ENCODE data around the gene OSBPL8.

OSBPL8 gene

GRCh38 chr12:76445462-76445861, 114.1 kb downstream of the OSBPL8 start:
- Histone ChIP-seq H3K9ac (ENCODE audit: insufficient read length, low read depth) (no peak overlapping the region), H3K36me3 (ENCODE audit: insufficient read depth, insufficient read length, low read length) (peaks cover 6% of the 10 kb centered on the region), H3K4me1 (ENCODE audit: insufficient read depth, insufficient read length) (no peaks in the 10 kb centered on the region), H3K9me3 (ENCODE audit: insufficient read depth, low read length) (no peaks in the 10 kb centered on the region), H3K4me3 (ENCODE audit: insufficient read length, low read depth) (no peak overlapping the region), H3K27me3 (ENCODE audit: insufficient read depth, insufficient read length) (no peaks in the 10 kb centered on the region)
- TF ChIP-seq ZNF274 (IDR thresholded peaks at IDR 0.05; ENCODE audit: low read depth, low read length) (no peak), SUZ12 (IDR thresholded peaks at IDR 0.05; ENCODE audit: extremely low read depth, insufficient read depth, insufficient read length) (no peak), YY1 (IDR thresholded peaks at IDR 0.05; ENCODE audit: insufficient read depth, insufficient read length) (no peak)
- DNase-seq (ENCODE audit: low read depth, low spot score) = no peak

- no peaks in the 10 kb centered on the region for H3K27me3 ChIP-seq (ENCODE audit: insufficient read depth, insufficient read length)
- H3K4me3 ChIP-seq (ENCODE audit: insufficient read length, low read depth) = no peak overlapping the region
- no peak overlapping the region for H3K9ac ChIP-seq (ENCODE audit: insufficient read length, low read depth)
- no peak for TF ChIP-seq ZNF274 (IDR thresholded peaks at IDR 0.05; ENCODE audit: low read depth, low read length)
- no peak for TF ChIP-seq SUZ12 (IDR thresholded peaks at IDR 0.05; ENCODE audit: extremely low read depth, insufficient read depth, insufficient read length)
- TF ChIP-seq YY1 (IDR thresholded peaks at IDR 0.05; ENCODE audit: insufficient read depth, insufficient read length) = no peak
- no peak for DNase-seq (ENCODE audit: low read depth, low spot score)
- H3K9me3 ChIP-seq (ENCODE audit: insufficient read depth, low read length) = no peaks in the 10 kb centered on the region
- peaks cover 3% of the 10 kb centered on the region for H3K36me3 ChIP-seq (ENCODE audit: insufficient read depth, insufficient read length, low read length)
- H3K4me1 ChIP-seq (ENCODE audit: insufficient read depth, insufficient read length) = no peaks in the 10 kb centered on the region
Measured at GRCh38 chr12:76444408-76444984, 115.1 kb downstream of the OSBPL8 start.

DNA sequence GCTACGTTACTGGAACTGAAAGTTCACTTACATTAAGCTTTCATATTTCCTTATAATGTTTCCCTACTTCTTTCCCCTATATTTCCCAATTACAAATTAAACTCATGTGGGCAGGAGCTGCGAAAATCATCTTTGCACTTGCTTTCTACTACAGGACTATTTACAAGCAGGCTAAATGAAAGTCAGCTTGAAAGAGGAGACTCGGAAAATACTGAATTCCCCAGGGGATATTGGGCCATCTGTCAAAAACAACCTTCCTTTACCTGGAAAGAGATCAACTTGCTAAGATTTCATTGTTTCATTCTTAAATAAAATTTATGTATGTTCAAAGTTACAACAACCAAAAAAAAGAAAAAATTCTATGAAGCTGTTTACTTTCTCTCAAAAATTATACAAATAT, 118.6 kb downstream of the OSBPL8 start:
- Histone ChIP-seq H3K36me3 (ENCODE audit: insufficient read depth, insufficient read length, low read length) (no peaks in the 10 kb centered on the region), H3K4me3 (ENCODE audit: insufficient read length, low read depth) (no peak overlapping the region), H3K4me1 (ENCODE audit: insufficient read depth, insufficient read length) (no peaks in the 10 kb centered on the region), H3K27me3 (ENCODE audit: insufficient read depth, insufficient read length) (no peaks in the 10 kb centered on the region), H3K9ac (ENCODE audit: insufficient read length, low read depth) (no peak overlapping the region), H3K9me3 (ENCODE audit: insufficient read depth, low read length) (no peaks in the 10 kb centered on the region)
- DNase-seq (ENCODE audit: low read depth, low spot score) = no peak
- TF ChIP-seq ZNF274 (IDR thresholded peaks at IDR 0.05; ENCODE audit: low read depth, low read length) (no peak), SUZ12 (IDR thresholded peaks at IDR 0.05; ENCODE audit: extremely low read depth, insufficient read depth, insufficient read length) (no peak), YY1 (IDR thresholded peaks at IDR 0.05; ENCODE audit: insufficient read depth, insufficient read length) (no peak)

DNA sequence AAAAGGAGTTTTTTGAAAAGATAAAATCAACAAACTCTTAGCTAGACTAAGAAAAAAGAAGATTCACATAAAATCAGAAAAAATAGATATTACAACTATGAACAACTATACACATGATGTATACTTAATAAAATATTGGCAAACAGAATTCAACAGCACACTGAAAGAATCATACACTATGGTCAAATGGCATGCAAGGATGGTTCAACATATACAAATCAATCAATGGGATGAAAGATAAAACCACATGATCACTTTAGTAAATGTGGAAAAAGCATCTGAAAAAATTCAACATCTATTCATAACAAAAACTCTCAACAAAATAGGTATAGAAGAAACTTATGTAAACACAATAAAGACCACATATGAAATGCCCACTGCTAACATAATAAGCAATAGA, 126.8 kb downstream of the OSBPL8 start:
- no peak for DNase-seq (ENCODE audit: low read depth, low spot score)
- H3K27me3 ChIP-seq (ENCODE audit: insufficient read depth, insufficient read length) = no peaks in the 10 kb centered on the region
- H3K36me3 ChIP-seq (ENCODE audit: insufficient read depth, insufficient read length, low read length) = no peaks in the 10 kb centered on the region
- H3K9ac ChIP-seq (ENCODE audit: insufficient read length, low read depth) = no peak overlapping the region
- H3K9me3 ChIP-seq (ENCODE audit: insufficient read depth, low read length) = peaks cover 15% of the 10 kb centered on the region
- H3K4me3 ChIP-seq (ENCODE audit: insufficient read length, low read depth) = no peak overlapping the region
- no peaks in the 10 kb centered on the region for H3K4me1 ChIP-seq (ENCODE audit: insufficient read depth, insufficient read length)
- TF ChIP-seq YY1 (IDR thresholded peaks at IDR 0.05; ENCODE audit: insufficient read depth, insufficient read length) (no peak), SUZ12 (IDR thresholded peaks at IDR 0.05; ENCODE audit: extremely low read depth, insufficient read depth, insufficient read length) (no peak), ZNF274 (IDR thresholded peaks at IDR 0.05; ENCODE audit: low read depth, low read length) (no peak)

DNA sequence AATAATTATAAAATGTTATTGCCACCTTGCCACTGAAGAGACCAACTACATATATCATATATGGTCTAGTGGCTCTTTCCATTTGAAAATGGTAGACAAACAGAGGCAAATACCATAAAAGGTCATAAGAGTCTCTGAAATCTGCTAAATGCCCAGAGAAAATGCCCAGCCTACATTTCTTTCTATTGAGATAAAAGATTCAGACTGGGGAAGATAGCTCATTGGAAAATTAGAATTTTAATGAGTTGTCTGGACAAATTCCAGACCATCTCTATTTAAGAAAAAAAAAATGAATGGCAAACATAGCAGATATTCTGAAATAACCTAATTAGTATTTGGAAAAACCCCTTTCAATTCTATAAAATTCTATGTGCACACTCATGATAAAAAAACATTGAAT, 131.5 kb downstream of the OSBPL8 start:
- no peak for DNase-seq (ENCODE audit: low read depth, low spot score)
- Histone ChIP-seq H3K36me3 (ENCODE audit: insufficient read depth, insufficient read length, low read length) (no peaks in the 10 kb centered on the region), H3K9me3 (ENCODE audit: insufficient read depth, low read length) (peaks cover 29% of the 10 kb centered on the region), H3K4me1 (ENCODE audit: insufficient read depth, insufficient read length) (no peaks in the 10 kb centered on the region), H3K4me3 (ENCODE audit: insufficient read length, low read depth) (no peak overlapping the region), H3K27me3 (ENCODE audit: insufficient read depth, insufficient read length) (no peaks in the 10 kb centered on the region), H3K9ac (ENCODE audit: insufficient read length, low read depth) (no peak overlapping the region)
- no peak for TF ChIP-seq YY1 (IDR thresholded peaks at IDR 0.05; ENCODE audit: insufficient read depth, insufficient read length)
- no peak for TF ChIP-seq ZNF274 (IDR thresholded peaks at IDR 0.05; ENCODE audit: low read depth, low read length)
- no peak for TF ChIP-seq SUZ12 (IDR thresholded peaks at IDR 0.05; ENCODE audit: extremely low read depth, insufficient read depth, insufficient read length)

DNA sequence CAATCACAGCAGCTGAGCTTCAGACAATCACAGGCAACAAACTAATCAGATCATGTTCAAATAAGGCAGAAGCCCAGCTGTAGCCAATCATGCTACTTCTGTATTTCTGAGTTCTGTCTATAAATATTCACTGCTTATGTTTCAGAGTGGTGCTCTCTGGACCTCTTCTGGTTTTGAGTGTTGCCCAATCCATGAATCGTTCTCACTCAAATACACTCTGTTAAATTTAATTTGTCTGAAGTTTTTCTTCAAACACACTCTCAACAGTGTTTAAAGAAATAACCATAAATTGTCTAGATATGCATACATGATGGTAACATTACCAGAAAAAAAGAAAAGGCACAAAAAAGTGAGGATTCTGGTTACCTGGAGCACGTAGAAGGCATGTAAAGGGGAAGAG, 133.4 kb downstream of the OSBPL8 start:
- Histone ChIP-seq H3K36me3 (ENCODE audit: insufficient read depth, insufficient read length, low read length) (no peaks in the 10 kb centered on the region), H3K9ac (ENCODE audit: insufficient read length, low read depth) (no peak overlapping the region), H3K4me1 (ENCODE audit: insufficient read depth, insufficient read length) (no peaks in the 10 kb centered on the region), H3K4me3 (ENCODE audit: insufficient read length, low read depth) (no peak overlapping the region), H3K27me3 (ENCODE audit: insufficient read depth, insufficient read length) (no peaks in the 10 kb centered on the region), H3K9me3 (ENCODE audit: insufficient read depth, low read length) (peaks cover 18% of the 10 kb centered on the region)
- no peak for DNase-seq (ENCODE audit: low read depth, low spot score)
- no peak for TF ChIP-seq ZNF274 (IDR thresholded peaks at IDR 0.05; ENCODE audit: low read depth, low read length)
- no peak for TF ChIP-seq YY1 (IDR thresholded peaks at IDR 0.05; ENCODE audit: insufficient read depth, insufficient read length)
- no peak for TF ChIP-seq SUZ12 (IDR thresholded peaks at IDR 0.05; ENCODE audit: extremely low read depth, insufficient read depth, insufficient read length)

GRCh38 chr12:76424941-76425340, 134.6 kb downstream of the OSBPL8 start:
- Histone ChIP-seq H3K9ac (ENCODE audit: insufficient read length, low read depth) (no peak overlapping the region), H3K36me3 (ENCODE audit: insufficient read depth, insufficient read length, low read length) (no peaks in the 10 kb centered on the region), H3K27me3 (ENCODE audit: insufficient read depth, insufficient read length) (no peaks in the 10 kb centered on the region), H3K4me3 (ENCODE audit: insufficient read length, low read depth) (no peak overlapping the region), H3K9me3 (ENCODE audit: insufficient read depth, low read length) (peaks cover 18% of the 10 kb centered on the region), H3K4me1 (ENCODE audit: insufficient read depth, insufficient read length) (no peaks in the 10 kb centered on the region)
- TF ChIP-seq ZNF274 (IDR thresholded peaks at IDR 0.05; ENCODE audit: low read depth, low read length) (no peak), YY1 (IDR thresholded peaks at IDR 0.05; ENCODE audit: insufficient read depth, insufficient read length) (no peak), SUZ12 (IDR thresholded peaks at IDR 0.05; ENCODE audit: extremely low read depth, insufficient read depth, insufficient read length) (no peak)
- no peak for DNase-seq (ENCODE audit: low read depth, low spot score)
